HG03520 (cell line): ENCODE measurements around the gene SYTL2.
A peak's percentile ranks its signal among the peaks of the same experiment; 100 is the strongest.

Experiments
- ATAC-seq: cut with Tn5 transposase; IDR thresholded peaks from one replicate; pipeline ENCODE4 v1.9.1; 2021; ENCODE audit warnings: mild to moderate bottlenecking, moderate library complexity; ENCODE audit not compliant: unreplicated experiment

SYTL2 gene

DNA sequence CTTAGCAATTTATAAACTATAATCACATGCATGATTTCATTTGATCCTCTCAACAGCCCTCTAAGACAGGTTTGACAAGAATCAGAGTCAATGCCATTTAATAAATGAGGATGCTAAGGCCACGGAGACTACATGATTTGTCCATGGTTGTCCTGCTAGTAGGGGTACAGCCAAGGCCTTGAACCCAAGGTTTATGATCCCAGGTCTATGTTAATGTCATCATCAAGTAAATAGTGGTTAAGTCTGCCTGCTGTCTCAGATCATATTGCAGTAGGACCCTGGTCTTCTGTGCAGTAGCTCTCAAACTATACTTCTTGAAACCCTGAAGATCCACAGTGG is 17.7 kb upstream of the SYTL2 start:
- no peak for ATAC-seq

DNA sequence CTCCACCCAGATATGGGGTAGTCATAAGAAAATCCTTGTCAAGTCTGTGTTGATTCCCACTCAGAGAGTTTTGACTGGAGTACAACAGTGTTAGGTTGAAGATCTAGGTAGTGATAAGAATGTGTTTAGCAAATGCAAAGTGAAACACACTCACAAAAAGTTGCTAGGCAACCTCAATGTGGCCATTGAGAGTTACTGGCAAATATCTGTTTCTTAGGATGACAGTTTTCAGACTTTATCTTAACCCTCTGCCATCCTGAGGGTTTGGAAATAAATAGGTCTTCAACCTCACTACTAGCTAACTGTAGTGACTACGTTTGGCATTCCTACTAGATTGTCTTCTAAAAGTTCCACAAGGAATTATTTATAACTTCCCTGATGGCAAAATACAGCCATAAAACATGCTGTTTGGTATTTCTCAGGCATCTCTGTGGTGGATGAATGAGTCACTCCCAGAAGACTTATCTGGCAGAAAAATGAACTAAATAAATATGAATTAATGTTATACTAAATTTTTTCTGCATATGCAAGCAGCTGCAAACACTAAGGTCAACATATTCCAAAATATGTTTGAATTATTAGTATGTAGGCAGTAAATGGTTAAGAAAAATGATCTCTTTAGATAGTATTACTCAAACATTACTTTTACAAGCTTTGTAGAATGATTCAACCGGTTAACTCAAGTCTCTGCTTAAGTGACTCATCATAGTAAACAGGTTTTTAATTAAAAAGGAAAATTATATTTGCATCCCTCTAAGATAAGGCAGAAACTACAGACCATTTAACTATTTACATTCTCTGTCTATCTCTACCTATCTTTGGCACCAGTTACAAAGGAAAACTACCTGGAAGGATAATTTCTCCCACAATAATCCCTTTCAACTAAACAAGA is 17.1 kb upstream of the SYTL2 start:
- no peak for ATAC-seq

DNA sequence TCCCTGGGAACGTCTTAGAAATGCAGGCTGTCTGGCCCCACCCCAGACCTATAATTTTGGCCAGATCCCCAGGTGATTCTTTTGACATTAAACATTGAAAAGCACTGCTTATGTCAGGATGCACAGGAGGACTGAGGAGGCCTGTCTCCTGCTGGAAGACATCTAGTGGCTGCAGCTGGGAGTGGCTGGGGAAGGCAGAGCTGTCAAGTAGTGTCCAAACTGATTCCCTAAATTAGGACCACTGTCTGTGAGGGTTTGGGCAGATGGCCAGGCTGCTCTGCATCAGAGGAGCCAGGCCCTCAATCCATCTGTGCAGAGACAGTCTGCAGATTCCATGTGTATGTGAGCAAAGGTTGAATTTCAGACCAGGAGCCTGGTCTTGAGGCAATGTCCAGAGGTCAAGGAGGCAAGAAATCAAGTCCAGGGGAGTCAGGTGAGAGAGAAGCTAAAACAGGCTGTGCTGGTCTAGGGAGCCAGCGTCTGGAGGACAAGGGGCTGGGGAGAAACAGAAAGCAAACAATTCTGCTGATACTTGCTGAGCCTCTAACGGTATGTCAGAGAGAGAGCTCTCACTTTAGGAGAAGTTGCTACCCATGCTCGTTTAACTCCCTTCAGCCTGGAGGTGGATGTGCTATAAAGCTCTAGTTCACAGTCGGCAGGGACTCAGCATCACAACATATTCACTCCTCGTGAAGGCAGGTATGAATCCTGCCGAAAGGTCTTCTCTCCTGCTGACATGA is 15.3 kb upstream of the SYTL2 start:
- no peak for ATAC-seq

DNA sequence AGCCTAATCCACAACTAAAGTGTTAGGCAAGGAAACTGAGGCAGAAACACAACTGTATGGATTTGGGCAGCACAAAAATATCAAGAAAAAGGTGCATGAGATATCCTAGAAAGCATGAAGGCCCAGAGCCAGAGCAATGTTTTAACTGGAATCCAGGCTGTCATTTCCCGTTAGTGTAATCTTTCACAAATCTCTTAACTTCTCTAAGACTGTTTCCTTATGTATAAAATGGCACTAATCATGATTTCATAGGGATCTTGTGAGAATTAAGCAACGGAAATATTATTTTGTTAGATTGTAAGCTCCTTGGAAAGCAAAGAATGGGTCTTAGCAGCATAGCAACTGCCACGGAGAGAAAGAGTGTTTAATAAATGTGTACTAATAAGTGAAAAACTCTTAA is 14.7 kb upstream of the SYTL2 start:
- no peak for ATAC-seq

DNA sequence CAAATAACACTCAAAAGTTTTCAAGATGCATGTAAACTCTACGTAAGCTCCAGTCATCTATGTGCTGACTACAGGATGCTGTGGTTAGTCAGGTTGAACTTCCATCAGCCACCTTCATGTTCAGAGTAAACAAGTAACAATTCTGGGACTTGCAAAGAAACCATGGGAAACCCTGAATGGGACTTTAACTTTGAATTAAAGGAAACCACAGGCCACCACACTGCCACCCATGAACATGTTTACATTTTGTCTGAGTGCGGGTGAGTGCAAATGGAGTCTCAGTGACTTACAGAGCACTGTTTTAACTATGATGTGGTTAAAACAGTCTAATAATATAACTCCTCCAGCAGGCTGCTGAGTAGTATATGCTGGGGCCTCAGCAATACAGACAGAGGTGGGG is 12.9 kb upstream of the SYTL2 start:
- ATAC-seq, result no peak

DNA sequence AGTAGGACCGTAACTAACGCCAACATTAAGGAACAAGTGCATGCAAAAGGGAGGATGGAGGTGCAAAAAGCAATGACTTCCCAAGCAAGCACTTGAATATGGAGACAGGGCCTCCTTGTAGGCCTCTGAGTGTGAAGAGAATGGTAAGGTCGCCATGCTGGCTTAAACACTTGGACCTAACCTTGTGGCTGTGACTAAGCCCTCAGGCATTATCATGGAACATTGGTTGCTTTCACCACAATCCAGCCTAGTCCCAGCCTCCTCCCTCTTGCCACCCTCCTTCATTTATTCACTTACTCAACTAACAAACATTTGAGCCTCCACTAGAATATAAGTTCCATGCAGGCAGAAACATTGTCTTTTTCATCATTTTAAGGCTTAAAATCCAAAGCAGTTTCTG is 11.9 kb upstream of the SYTL2 start:
- no peak for ATAC-seq

DNA sequence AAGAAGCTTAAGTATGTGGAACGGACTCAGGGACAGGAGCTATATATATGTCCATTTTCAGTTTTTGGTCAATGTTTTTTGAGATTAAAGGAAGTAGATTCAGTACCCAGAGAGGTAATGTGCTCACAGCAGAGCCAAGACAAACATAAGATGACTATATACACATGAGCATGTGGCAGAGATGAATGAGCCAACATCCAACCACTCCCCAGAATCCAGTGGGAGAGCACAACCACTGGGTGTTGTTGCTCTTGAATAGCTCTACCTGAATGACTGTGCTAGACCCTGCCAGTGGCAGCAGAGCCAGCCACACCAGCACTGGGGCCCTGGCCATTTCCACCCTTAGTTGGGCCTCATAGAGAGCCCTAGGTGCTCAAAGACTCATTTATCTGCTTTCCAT is 10.7 kb upstream of the SYTL2 start:
- no peak for ATAC-seq

DNA sequence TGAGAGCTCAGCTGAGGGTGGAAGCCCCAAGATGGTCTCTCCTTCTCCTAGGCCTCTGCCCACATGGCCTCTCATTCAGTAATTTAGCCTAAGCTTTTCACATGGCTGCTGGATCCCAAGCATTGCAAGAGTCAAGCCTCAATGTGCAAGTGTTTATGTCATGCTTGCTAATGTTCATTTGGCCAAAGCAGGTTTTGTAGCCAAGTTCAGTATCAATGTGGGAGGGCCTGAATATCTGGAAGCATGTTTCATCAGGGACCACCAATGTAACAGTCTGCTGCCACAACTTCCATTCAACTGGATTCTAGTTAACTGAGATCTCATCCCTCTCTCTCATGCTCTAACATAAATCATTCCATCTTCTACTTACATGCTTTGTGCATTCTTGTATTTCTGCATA is 8.5 kb upstream of the SYTL2 start:
- no peak for ATAC-seq

DNA sequence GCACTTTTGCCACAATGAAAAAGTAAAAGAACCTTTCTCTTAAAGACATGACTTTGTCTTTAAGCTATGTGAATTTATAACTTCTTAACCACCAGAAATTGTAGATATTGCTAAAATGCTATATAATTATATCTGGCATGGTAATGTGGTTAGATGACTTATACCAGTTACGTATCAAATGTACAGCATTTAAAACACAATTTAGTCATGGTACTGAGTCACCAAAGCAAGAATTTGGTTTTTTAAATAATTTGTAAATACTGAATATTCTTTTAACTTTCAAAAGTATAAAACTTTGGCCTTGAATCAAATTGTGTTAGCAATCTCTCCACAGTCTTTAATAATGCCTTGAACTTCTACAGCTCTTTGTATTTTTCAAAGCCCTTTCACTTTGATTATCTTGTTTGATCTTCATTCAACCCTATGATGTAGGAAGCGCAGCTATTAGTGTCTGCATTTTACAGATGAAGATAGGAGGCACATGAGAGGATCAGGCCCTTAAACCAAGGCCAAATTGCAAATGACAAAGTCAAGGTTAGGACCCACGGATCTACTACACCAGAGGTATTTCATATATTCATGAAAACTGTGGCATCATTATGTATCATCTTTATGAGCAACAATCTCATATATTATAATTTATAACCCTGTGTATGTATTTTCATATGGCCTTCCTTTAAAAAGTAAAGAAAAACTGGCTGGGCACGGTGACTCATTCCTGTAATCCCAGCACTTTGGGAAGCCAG is 4.4 kb upstream of the SYTL2 start:
- ATAC-seq, result no peak

DNA sequence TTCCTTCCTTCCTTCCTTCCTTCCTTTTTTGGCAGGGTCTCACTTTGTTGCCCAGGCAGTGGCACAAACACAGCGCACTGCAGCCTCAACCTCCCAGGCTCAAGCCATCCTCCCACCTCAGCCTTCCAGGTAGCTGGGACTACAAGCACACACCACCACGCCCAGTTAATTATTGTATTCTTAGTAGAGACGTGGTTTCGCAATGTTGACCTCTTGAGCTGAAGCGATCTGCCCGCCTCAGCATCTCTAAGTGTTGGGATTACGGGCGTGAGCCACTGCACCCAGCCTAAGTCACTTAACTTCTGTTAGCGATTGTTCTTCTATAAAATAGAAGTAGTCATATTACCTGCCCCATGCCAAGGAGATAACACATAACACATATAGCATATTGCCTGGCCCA is 2.8 kb upstream of the SYTL2 start:
- ATAC-seq, result no peak

DNA sequence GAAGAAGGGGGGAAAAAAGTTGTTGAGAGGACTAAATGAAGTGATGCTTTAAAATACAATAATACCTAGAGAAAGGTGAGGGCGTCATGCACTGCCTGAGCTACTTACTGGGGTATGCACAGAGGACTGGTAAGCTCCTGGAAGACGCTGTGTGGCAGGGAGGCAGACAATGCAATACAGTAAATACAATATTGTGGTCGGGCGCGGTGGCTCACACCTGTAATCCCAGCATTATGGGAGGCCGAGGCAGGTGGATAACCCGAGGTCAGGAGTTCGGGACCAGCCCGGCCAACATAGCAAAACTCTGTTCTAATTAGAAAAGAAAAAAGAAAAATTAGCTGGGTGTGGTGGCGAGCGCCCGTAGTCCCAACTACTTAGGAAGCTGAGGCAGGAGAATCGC is 683 bp upstream of the SYTL2 start:
- ATAC-seq, result no peak

DNA sequence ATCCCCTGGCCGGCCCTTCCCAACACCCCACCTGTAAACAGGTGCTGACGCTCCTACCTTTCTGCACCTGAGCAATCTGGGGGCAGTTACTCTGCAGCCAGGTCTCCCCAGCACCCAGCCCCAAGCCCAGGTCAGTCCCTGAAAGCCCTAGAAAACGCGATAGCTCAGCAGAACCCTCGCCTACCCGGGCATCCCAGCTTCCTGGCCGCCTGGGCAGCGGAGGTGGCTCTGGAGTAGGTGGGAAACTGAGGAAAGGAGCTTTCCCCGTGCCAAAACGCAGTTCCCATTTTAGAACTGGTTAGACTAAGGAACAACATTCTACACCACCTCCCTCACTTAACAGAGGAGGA is 445 bp downstream of the SYTL2 start:
- no peak for ATAC-seq

DNA sequence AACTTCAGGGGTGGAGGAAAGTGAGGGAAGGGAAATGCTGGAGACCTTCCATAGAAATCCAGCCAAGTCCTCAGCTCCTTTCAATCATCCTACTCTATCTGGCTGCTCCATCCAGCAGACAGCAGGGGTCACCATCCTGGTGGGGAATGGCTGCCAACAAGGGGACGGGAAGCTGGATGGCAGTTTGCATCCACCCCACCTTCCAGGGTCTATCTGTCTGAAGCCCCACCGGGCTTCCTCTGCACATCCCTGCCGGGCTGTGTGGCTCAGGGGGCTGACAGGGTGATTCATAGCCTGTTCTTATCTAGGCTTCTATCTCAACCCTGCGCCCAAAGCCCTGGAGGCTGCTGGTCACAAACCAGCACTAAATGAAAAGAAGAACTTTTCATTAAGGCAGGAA is 1.1 kb downstream of the SYTL2 start:
- ATAC-seq, result no peak

DNA sequence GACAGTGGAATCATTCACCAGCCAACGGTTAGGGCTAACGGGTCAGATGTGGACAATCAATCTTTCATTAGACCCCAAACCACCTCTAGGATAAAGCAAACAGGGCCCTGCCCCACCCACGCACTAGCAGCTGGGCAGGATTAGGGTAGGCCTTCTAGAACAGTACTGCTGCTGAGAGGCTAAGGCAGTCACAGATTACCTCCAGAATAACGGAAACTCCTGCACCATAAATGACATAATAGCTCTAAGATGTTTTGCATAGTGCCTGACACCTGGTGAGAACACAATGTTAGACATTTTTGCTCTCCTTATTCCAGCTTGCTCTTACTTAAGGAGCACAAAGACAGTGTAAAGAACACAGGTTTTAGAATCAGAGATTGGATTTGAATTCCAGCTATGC is 1.8 kb downstream of the SYTL2 start:
- peak; percentile 69 for ATAC-seq

DNA sequence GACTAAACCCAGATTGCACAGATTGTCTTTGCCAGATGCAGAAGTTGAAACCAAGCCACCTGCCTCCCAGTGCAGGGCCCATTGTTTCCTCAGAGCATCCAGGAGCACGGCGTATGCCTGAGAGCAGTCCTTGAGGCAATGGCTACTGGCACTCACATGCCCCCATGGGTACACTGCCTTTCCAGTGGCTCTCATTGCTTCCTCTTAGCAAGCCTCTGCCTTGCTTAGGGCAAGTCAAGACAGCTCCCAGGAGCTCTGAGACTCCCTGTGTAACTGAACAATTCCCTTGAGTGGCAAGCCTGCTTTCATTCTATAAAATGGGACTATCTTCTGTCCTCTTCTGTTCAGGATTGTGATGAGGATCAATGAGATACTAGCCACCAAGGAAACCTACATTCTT is 4.1 kb downstream of the SYTL2 start:
- no peak for ATAC-seq

DNA sequence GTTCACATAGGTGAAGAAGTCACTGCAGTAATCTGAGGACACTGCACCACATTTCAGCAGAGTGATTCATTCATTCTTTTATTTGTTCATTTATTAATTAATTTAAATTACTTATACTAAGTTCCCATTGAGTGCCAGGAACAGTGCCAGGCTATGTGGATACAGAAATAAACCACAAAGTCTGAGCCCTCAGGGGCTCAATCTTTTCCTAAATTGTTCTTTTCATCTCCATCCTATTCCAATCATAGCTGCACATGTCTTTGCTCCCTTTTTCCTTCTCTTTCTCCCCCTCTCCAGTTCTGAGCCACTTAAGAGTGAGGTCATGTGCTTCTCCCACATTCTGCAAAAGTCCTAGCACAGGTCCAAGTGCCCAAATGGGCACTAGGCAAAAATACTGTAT is 4.9 kb downstream of the SYTL2 start:
- no peak for ATAC-seq

DNA sequence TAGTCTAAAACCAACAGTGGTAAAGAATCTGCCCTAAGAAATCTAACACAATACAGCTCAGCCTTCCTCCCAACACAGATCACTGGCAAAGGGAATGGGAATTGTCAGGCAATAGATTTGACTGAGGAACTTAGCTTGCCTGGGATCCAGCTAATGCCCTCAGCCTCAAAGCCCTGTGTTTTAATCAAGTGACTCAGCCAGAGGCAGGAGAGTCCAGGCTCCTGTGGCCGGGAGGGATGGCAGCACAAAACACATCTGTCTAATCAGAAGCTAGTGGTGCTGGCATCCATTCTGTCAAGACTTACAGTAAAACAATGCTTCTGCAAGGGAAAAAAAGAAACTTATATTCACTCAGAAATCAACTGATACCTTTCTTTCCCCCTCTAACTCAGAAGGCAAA is 5.6 kb downstream of the SYTL2 start:
- no peak for ATAC-seq

DNA sequence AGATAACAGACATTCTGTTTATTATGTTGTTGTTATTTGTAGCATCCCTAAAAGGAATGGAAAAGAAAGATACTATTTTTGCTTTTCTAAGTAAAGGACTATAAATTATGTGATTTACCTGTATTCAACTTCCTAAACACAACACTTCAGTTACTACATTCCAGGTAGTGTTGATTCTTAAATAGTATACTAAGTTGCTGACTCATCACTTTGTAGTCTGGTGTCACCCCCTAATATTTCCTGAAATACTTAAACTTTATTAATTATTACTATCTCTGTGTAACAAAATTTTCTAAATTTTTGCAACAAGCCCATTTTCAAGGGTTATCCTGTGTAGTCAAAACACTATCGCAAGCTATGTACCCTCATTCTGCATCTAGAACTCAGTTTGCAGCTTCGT is 7.0 kb downstream of the SYTL2 start:
- no peak for ATAC-seq

DNA sequence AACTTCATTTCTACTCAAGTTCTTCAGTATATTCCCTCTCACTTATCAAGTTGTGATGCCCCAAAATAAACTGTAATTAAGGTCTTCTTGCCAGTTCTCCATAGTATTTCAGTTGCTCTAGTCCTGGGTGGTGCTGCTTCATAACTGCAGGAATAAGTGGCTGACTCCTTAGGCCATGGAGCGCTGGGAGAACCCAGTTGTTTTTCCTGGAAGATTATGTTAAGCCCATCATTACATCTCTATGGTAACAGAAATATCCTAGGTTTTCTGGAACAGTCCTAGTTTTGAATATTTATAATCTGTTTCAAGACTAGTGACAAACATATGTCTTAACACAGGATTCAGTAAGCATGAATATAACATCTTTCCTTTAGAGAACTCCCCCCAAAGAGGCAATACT is 7.6 kb downstream of the SYTL2 start:
- ATAC-seq, result no peak

DNA sequence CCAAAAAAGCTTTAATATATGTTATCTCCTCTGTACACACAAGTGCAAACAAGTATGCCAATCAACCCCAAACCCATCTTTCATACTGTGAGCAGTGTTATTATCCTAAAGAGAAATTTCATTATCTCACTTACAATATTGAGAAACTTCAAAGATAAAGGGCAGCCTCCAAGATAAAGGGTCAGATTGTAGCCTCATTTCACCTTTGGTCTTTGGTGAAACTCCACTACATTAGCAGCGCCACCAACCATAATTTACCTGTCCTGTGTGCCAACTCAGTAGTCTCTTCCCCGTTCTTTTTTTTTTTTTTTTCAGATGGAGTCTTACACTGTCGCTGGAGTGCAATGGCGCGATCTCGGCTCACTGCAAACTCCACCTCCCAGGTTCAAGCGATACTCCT is 9.4 kb downstream of the SYTL2 start:
- ATAC-seq, result no peak

DNA sequence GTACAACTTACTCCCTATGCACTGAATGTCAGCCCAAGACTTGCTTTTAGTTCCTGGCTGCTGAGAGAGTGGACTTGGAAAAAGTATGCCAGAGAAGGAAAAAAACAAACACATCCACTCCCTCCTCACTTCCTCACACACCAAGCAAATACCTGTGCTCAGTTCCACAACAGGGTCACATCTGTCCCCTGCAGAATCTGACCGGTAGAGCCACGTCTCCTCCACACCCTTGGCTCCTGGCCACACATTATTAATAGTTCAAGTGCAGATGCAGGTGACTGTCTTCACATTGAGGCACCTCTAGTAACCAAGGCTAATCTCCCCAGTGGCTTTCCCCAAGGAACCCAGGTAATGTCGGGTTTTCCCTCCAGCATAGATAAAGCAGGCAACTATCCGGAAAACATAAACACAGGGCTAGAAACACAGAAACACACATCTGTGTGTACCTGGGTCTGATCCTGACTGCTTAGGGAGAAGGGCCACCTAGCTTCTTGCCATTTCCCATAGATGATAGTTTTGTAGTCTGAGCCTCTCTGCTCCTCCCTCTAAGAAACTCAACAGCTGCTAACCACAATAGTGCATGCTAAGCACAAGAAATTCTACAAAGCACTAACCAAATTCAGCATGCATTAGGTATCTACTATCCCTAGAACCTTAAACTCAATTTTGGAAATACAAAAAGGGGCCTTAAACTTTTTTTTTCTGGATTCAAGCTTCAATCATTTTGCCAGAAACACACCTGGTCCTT is 10.2 kb downstream of the SYTL2 start:
- ATAC-seq, result no peak
